IMR-90 (cell line): ENCODE measurements around the gene RDH12. TPM values are rescaled to one million over a fixed set of nuclear protein-coding genes. Genes with fewer than 3 reads are reported as not detected.

Experiments
- ATAC-seq: fragments of 200-7000 bp; cut with Tn5 transposase; 2 replicates; pipeline ENCODE4 v1.9.1; 2020; ENCODE audit warnings: low read depth, mild to moderate bottlenecking, moderate library complexity
- BruUV-seq: library from RNA; stranded (reverse); fragments of 400-500 nt; replicated peaks from 2 replicates; lab custom pipeline; 2021; lab: Mats Ljungman, UMichigan
- CTCF ChIA-PET: fragments of 300-600 bp; formaldehyde crosslinking; extraction: SDS; loops from one replicate; lab custom pipeline; 2021; ENCODE audit warnings: antibody characterized with exemption; lab: Yijun Ruan, JAX
- POLR2A ChIA-PET: fragments of 300-600 bp; sonication (Branson Sonifier 250); formaldehyde crosslinking; loops from one replicate; lab custom pipeline; 2022; ENCODE audit warnings: antibody characterized with exemption; ENCODE audit not compliant: unreplicated experiment; lab: Charles Lee
- DNase-seq: peaks from one replicate; pipeline ENCODE4 v3.0.0; 2013
- H2AFZ ChIP-seq: replicated peaks from 2 replicates; pipeline ENCODE3; 2013; ENCODE audit warnings: low read length, mild to moderate bottlenecking; ENCODE audit not compliant: poor library complexity
- H2AK5ac ChIP-seq: 2 replicates; pipeline ENCODE4 v1.6.1; 2013; ENCODE audit warnings: low read depth, low read length, inconsistent platforms
- H2AK9ac ChIP-seq: replicated peaks from 2 replicates; pipeline ENCODE3; 2013; ENCODE audit warnings: mild to moderate bottlenecking, low read depth, low read length, moderate library complexity; ENCODE audit not compliant: poor library complexity
- H2BK120ac ChIP-seq: 2 replicates; pipeline ENCODE4 v1.6.1; 2013; ENCODE audit warnings: low read depth, low read length, inconsistent platforms
- H2BK15ac ChIP-seq: 3 replicates; pipeline ENCODE4 v1.6.1; 2013; ENCODE audit warnings: low read depth, low read length, inconsistent platforms
- H2BK20ac ChIP-seq: 2 replicates; pipeline ENCODE4 v1.6.1; 2013; ENCODE audit warnings: low read depth, mild to moderate bottlenecking, inconsistent platforms, low read length, moderate library complexity
- H2BK5ac ChIP-seq: 2 replicates; pipeline ENCODE4 v1.6.1; 2013; ENCODE audit warnings: mild to moderate bottlenecking, low read depth, low read length, inconsistent platforms; ENCODE audit not compliant: poor library complexity, severe bottlenecking
- H3K14ac ChIP-seq: replicated peaks from 2 replicates; pipeline ENCODE4 v1.6.1; 2013; ENCODE audit warnings: low read depth, low read length, inconsistent platforms
- H3K18ac ChIP-seq: 2 replicates; pipeline ENCODE4 v1.6.1; 2013; ENCODE audit warnings: low read depth, low read length, control low read depth
- H3K23ac ChIP-seq: 2 replicates; pipeline ENCODE4 v1.6.1; 2013; ENCODE audit warnings: low read depth, low read length, inconsistent platforms
- H3K27ac ChIP-seq: 2 replicates; pipeline ENCODE4 v1.5.1; 2013; ENCODE audit warnings: mild to moderate bottlenecking, control low read depth, low read length; ENCODE audit not compliant: insufficient read depth
- H3K27me3 ChIP-seq: 2 replicates; pipeline ENCODE4 v1.6.1; 2013; ENCODE audit warnings: low read length; ENCODE audit not compliant: control insufficient read depth, insufficient read depth
- H3K36me3 ChIP-seq: 2 replicates; pipeline ENCODE4 v1.6.1; 2013; ENCODE audit warnings: low read length, mixed read lengths; ENCODE audit not compliant: control insufficient read depth, insufficient read depth
- H3K4ac ChIP-seq: 2 replicates; pipeline ENCODE4 v1.6.1; 2013; ENCODE audit warnings: low read depth, low read length, inconsistent platforms
- H3K4me1 ChIP-seq: 2 replicates; pipeline ENCODE4 v1.6.1; 2013; ENCODE audit warnings: low read length, mixed read lengths; ENCODE audit not compliant: control insufficient read depth, insufficient read depth
- H3K4me2 ChIP-seq: 2 replicates; pipeline ENCODE4 v1.6.1; 2013; ENCODE audit warnings: low read depth, mild to moderate bottlenecking, control low read depth, low read length, moderate library complexity
- H3K4me3 ChIP-seq: 2 replicates; pipeline ENCODE4 v1.5.1; 2013; ENCODE audit warnings: low read depth, mild to moderate bottlenecking, control low read depth, low read length, moderate library complexity; ENCODE audit not compliant: insufficient read depth
- H3K56ac ChIP-seq: 2 replicates; pipeline ENCODE4 v1.6.1; 2013; ENCODE audit warnings: low read length, inconsistent platforms; ENCODE audit not compliant: insufficient read depth; ENCODE audit errors: extremely low read depth
- H3K79me1 ChIP-seq, 2 experiments: 2 replicates each; pipeline ENCODE4 v1.6.1; 2013; ENCODE audit warnings: low read length in 2 of 2, inconsistent platforms in 1 of 2, low read depth in 1 of 2
- H3K9ac ChIP-seq: 2 replicates; pipeline ENCODE4 v1.6.1; 2013; ENCODE audit warnings: low read depth, low read length, control low read depth
- H3K9me1 ChIP-seq: 2 replicates; pipeline ENCODE4 v1.6.1; 2013; ENCODE audit warnings: low read length, inconsistent platforms; ENCODE audit not compliant: insufficient read depth
- H3K9me3 ChIP-seq: 2 replicates; pipeline ENCODE4 v1.6.1; 2013; ENCODE audit warnings: low read length; ENCODE audit not compliant: control insufficient read depth, insufficient read depth
- H4K20me1 ChIP-seq: 2 replicates; pipeline ENCODE4 v1.6.1; 2013; ENCODE audit warnings: low read length, inconsistent platforms; ENCODE audit not compliant: insufficient read depth
- H4K5ac ChIP-seq: 2 replicates; pipeline ENCODE4 v1.6.1; 2013; ENCODE audit warnings: mild to moderate bottlenecking, low read depth, low read length, control low read depth
- H4K8ac ChIP-seq, 2 experiments: 2 replicates each; pipeline ENCODE4 v1.6.1; 2013; ENCODE audit warnings: low read depth in 2 of 2, low read length in 2 of 2, control low read depth in 1 of 2, inconsistent platforms in 1 of 2
- H4K91ac ChIP-seq: 2 replicates; pipeline ENCODE4 v1.6.1; 2013; ENCODE audit warnings: low read depth, low read length, inconsistent platforms; ENCODE audit not compliant: insufficient read depth
- BHLHE40 ChIP-seq: fragments of 150-350 bp; IDR thresholded peaks from 2 replicates; pipeline ENCODE4 v1.6.1; 2016; ENCODE audit warnings: mild to moderate bottlenecking, low read depth, low read length
- MAFK ChIP-seq: IDR thresholded peaks from 2 replicates; pipeline ENCODE4 v1.6.1; 2012; ENCODE audit warnings: low read depth, low read length, improper control_type of control experiment
- NFE2L2 ChIP-seq: fragments of 150-350 bp; IDR thresholded peaks from 2 replicates; pipeline ENCODE4 v1.6.1; 2016; ENCODE audit warnings: low read depth, mild to moderate bottlenecking, low read length
- POLR2A ChIP-seq: IDR thresholded peaks from 2 replicates; pipeline ENCODE4 v1.6.1; 2012; ENCODE audit warnings: mild to moderate bottlenecking, low read depth, low read length
- RAD21 ChIP-seq: IDR thresholded peaks from 2 replicates; pipeline ENCODE4 v1.6.1; 2012; ENCODE audit warnings: low read length, improper control_type of control experiment
- SMC3 ChIP-seq: fragments of 150-350 bp; IDR thresholded peaks from 2 replicates; pipeline ENCODE4 v1.6.1; 2016; ENCODE audit warnings: low read depth, mild to moderate bottlenecking, antibody characterized with exemption, low read length, moderate library complexity
- WGBS, 2 experiments: methylation state at CpG; one replicate each; pipeline versions ENCODE4 v1.1.5 to v1.1.7; 2013; ENCODE audit warnings: missing lambda C conversion rate in 2 of 2; ENCODE audit not compliant: insufficient read length in 1 of 2; ENCODE audit errors: extremely low coverage in 2 of 2; 5-methylcytosine and 5-hydroxymethylcytosine counted together
- dilution Hi-C: fragments of 300-500 bp; cut with HindIII; formaldehyde crosslinking; loops from one replicate; pipeline ENCODE4 v1.14.3; 2018; ENCODE audit warnings: low sequenced_read_pairs; ENCODE audit not compliant: unreplicated experiment
- in situ Hi-C: fragments of 300-500 bp; cut with MboI; formaldehyde crosslinking; loops from 3 replicates; pipeline ENCODE4 v1.14.3; 2019; ENCODE audit warnings: low sequenced_read_pairs, inconsistent platforms, mixed read lengths
- intact Hi-C: fragments of 100-400 bp; cut with micrococcal nuclease; formaldehyde crosslinking; loops from 2 replicates; pipeline ENCODE4 v1.10.0; 2022
- polyA plus RNA-seq, 3 experiments: library from polyadenylated mRNA; depleted of rRNA; stranded (reverse); fragments of >200 nt; gene quantifications; 2 replicates each; pipeline ENCODE4 v1.2.3, GENCODE V29; 2012; ENCODE audit warnings: low replicate concordance in 1 of 3
- total RNA-seq: library from RNA; depleted of rRNA; stranded (reverse); fragments of >200 nt; gene quantifications from 2 replicates; pipeline ENCODE4 v1.2.3, GENCODE V29; 2012
- TF ChIP-seq, protein P1 (sequence below): fragments of 150-350 bp; IDR thresholded peaks from 2 replicates; pipeline ENCODE4 v1.6.1; 2016; ENCODE audit warnings: low read depth, mild to moderate bottlenecking, low read length, moderate library complexity, borderline replicate concordance

The RDH12 gene
- total and polyA plus RNA-seq, 2 of the 4 experiments (the other 2 are of a cell fraction) = not detected

DNA sequence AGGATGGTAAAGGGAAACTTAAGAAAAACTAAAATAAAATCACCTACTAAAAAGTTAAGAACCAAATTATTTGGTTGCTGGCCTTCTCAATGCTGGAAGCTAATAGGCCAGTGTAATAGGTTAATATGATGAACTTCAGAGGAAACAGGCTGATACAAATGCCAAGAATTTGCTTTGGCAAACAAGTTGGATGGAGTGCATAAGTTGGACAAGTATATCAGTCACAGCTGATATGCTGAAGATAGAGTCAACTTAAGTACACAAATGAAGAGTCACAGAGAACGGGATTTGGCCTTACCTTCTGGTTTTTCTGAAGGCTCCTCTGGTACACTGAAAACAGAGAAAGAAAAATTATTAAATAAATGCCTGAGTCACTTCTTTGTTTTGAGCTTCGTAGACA, 66.5 kb downstream of the RDH12 start:
- no peak overlapping the region for H3K9ac ChIP-seq
- no peak overlapping the region for H2AK5ac ChIP-seq
- no peaks in the 10 kb centered on the region for H3K27me3 ChIP-seq
- no peak overlapping the region for H3K56ac ChIP-seq
- no peak for TF ChIP-seq MAFK
- TF ChIP-seq BHLHE40 = no peak
- TF ChIP-seq SMC3 = no peak
- TF ChIP-seq POLR2A = no peak
- TF ChIP-seq RAD21 = no peak
- TF ChIP-seq, protein P1, sequence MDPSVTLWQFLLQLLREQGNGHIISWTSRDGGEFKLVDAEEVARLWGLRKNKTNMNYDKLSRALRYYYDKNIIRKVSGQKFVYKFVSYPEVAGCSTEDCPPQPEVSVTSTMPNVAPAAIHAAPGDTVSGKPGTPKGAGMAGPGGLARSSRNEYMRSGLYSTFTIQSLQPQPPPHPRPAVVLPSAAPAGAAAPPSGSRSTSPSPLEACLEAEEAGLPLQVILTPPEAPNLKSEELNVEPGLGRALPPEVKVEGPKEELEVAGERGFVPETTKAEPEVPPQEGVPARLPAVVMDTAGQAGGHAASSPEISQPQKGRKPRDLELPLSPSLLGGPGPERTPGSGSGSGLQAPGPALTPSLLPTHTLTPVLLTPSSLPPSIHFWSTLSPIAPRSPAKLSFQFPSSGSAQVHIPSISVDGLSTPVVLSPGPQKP = no peak
- no peak for TF ChIP-seq NFE2L2
- no peak overlapping the region for H4K8ac ChIP-seq
- H3K27ac ChIP-seq = no peak overlapping the region
- H2BK15ac ChIP-seq = no peak overlapping the region
- ATAC-seq (no peak), DNase-seq (no peak)
- no peaks in the 10 kb centered on the region for H3K4me1 ChIP-seq
- no peak overlapping the region for H3K23ac ChIP-seq
- H3K79me1 ChIP-seq = no peaks in the 10 kb centered on the region
- BruUV-seq = no TSS peak
- ChIA-PET CTCF (no interaction called here), POLR2A (interaction anchor here (0.6 kb wide), 1 partner anchor 1019 kb away, joined by 3 read pairs; no protein-coding TSS in a partner anchor)
- H3K9me3 ChIP-seq = no peaks in the 10 kb centered on the region
- no peak overlapping the region for H2AK9ac ChIP-seq
- in situ Hi-C loops (no loop called here), dilution Hi-C loops (no loop called here), intact Hi-C loops (loop anchor here (5.0 kb wide), 1 partner anchor 34 kb away; no protein-coding TSS in a partner anchor)
- no peak overlapping the region for H4K91ac ChIP-seq
- no peak overlapping the region for H3K14ac ChIP-seq
- peaks cover 41% of the 10 kb centered on the region for H3K36me3 ChIP-seq
- no peak overlapping the region for H2BK5ac ChIP-seq
- WGBS, 2 experiments = no CpG with 5 or more reads among the region's 2 CpGs
- no peak overlapping the region for H3K18ac ChIP-seq
- H2BK20ac ChIP-seq = no peak overlapping the region
- no peak overlapping the region for H3K4me2 ChIP-seq
- H2AFZ ChIP-seq = no peak overlapping the region
- peaks cover 4% of the 10 kb centered on the region; the same call in 1 of the 2 replicates for H3K9me1 ChIP-seq
- H4K5ac ChIP-seq = no peak overlapping the region
- no peaks in the 10 kb centered on the region for H4K20me1 ChIP-seq
- H3K4me3 ChIP-seq = no peak overlapping the region
- no peak overlapping the region for H3K4ac ChIP-seq
- H2BK120ac ChIP-seq = no peak overlapping the region
